ENCODE measurements around the gene BPTF. TPM values are rescaled to one million over a fixed set of nuclear protein-coding genes. Genes with fewer than 3 reads are reported as not detected.
"Not testable (repeated sequence)": the region's sequence is repeated elsewhere in the genome, so short reads cannot be mapped to it uniquely, and the experiment has no call there.

Gene BPTF
- polyA plus RNA-seq, 5 donors: 101 to 128 (median 126) TPM

GRCh38 chr17:67833946-67834631 lies 8.8 kb downstream of the BPTF start:
- no peak for DNase-seq

GRCh38 chr17:67834634-67835033 lies 9.3 kb downstream of the BPTF start:
- DNase-seq: no peak

GRCh38 chr17:67836205-67836987 lies 11.1 kb downstream of the BPTF start:
- DNase-seq: no peak

- DNase-seq: no peak
Measured at GRCh38 chr17:67837965-67838364, 12.7 kb downstream of the BPTF start.

GRCh38 chr17:67838538-67838937 lies 13.2 kb downstream of the BPTF start:
- no peak for DNase-seq

GRCh38 chr17:67841992-67842391 lies 16.7 kb downstream of the BPTF start:
- DNase-seq: no peak

- no peak for DNase-seq
Measured at GRCh38 chr17:67842648-67843047, 17.3 kb downstream of the BPTF start.

GRCh38 chr17:67845374-67845773 lies 20.1 kb downstream of the BPTF start:
- DNase-seq: no peak

GRCh38 chr17:67848189-67848588 lies 22.9 kb downstream of the BPTF start:
- DNase-seq: not testable (repeated sequence)

GRCh38 chr17:67848846-67849245 lies 23.5 kb downstream of the BPTF start:
- DNase-seq: not testable (repeated sequence)

- no peak for DNase-seq
Measured at GRCh38 chr17:67850991-67851631, 25.8 kb downstream of the BPTF start.

- DNase-seq: no peak
Measured at GRCh38 chr17:67853703-67854102, 28.4 kb downstream of the BPTF start.

GRCh38 chr17:67854378-67854777 lies 29.1 kb downstream of the BPTF start:
- no peak for DNase-seq

- no peak for DNase-seq
Measured at GRCh38 chr17:67855504-67856324, 30.4 kb downstream of the BPTF start.

GRCh38 chr17:67856402-67856801 lies 31.1 kb downstream of the BPTF start:
- not testable (repeated sequence) for DNase-seq

GRCh38 chr17:67862614-67863217 lies 37.4 kb downstream of the BPTF start:
- DNase-seq: no peak

- DNase-seq: no peak
Measured at GRCh38 chr17:67863624-67864247, 38.4 kb downstream of the BPTF start.

GRCh38 chr17:67865438-67865837 lies 40.1 kb downstream of the BPTF start:
- no peak for DNase-seq

GRCh38 chr17:67867591-67867990 lies 42.3 kb downstream of the BPTF start:
- no peak for DNase-seq

- DNase-seq: no peak
Measured at GRCh38 chr17:67868176-67868575, 42.9 kb downstream of the BPTF start.

- no peak for DNase-seq
Measured at GRCh38 chr17:67879662-67880061, 54.4 kb downstream of the BPTF start.
